Measurements from ENCODE around the gene S1PR1.

- no peak for TF ChIP-seq CTCF (IDR thresholded peaks at IDR 0.05 in 8 of 11, conservative IDR thresholded peaks at IDR 0.05 in 3 of 11)
- TF ChIP-seq POLR2A (IDR thresholded peaks at IDR 0.05), result no peak
- peak in 1 of 3 donors; percentile 63 for TF ChIP-seq POLR2AphosphoS5 (IDR thresholded peaks at IDR 0.05)
These were observed 20.9 kb downstream of the S1PR1 start for GRCh38 chr1:101257500-101258325.
